HepG2 (cell line): ENCODE data around the gene PEMT. TPM values are rescaled to one million over a fixed set of nuclear protein-coding genes. Genes with fewer than 3 reads are reported as not detected.
A peak's percentile ranks its signal among the peaks of the same experiment; 100 is the strongest.

Source experiments
- ATAC-seq: fragments of 200-7000 bp; cut with Tn5 transposase; 3 replicates; pipeline ENCODE4 v1.9.1; 2020; ENCODE audit warnings: mild to moderate bottlenecking, moderate library complexity
- BruUV-seq: library from RNA; stranded (reverse); fragments of 400-500 nt; replicated peaks from 2 replicates; lab custom pipeline; 2021; lab: Mats Ljungman, UMichigan
- CTCF ChIA-PET: fragments of 300-600 bp; formaldehyde crosslinking; extraction: SDS; loops from one replicate; lab custom pipeline; 2021; ENCODE audit warnings: low total read pairs, inconsistent platforms, low intra/inter-chr PET ratio; lab: Yijun Ruan, JAX
- POLR2A ChIA-PET: fragments of 350-600 bp; sonication (Branson Sonifier 250); formaldehyde crosslinking; loops from one replicate; lab custom pipeline; 2020; ENCODE audit warnings: antibody characterized with exemption, inconsistent platforms; lab: Yijun Ruan, JAX
- DNase-seq: peaks from one replicate; pipeline ENCODE4 v3.0.0-alpha.2; 2015; ENCODE audit warnings: low spot score
- FAIRE-seq: peaks from 3 replicates; lab custom pipeline; 2011; peaks lifted over from hg19 to GRCh38; lab: Jason Lieb, UNC
- H2AFZ ChIP-seq: one replicate; pipeline ENCODE4 v1.6.1; 2011; ENCODE audit warnings: low read length, inconsistent platforms
- H3K27ac ChIP-seq: fragments of 300-600 bp; 3 replicates; pipeline ENCODE4 v1.8.0; 2011; ENCODE audit warnings: mixed run types, mild to moderate bottlenecking, mixed read lengths, low read length, inconsistent platforms; ENCODE audit not compliant: insufficient read depth; ENCODE audit errors: extremely low read length
- H3K27me3 ChIP-seq, 2 experiments: fragments of 200-600 bp in 1 of 2; 2 replicates in 1 of 2; 3 replicates in 1 of 2; pipeline versions ENCODE4 v1.6.0 to v1.8.0; 2011; ENCODE audit warnings: low read length in 2 of 2, mild to moderate bottlenecking in 2 of 2, moderate library complexity in 2 of 2, inconsistent platforms in 1 of 2; ENCODE audit not compliant: insufficient read depth in 2 of 2, control insufficient read depth in 1 of 2
- H3K36me3 ChIP-seq, 2 experiments: fragments of 200-600 bp in 1 of 2; replicated peaks in 1 of 2; 2 replicates in 1 of 2; 3 replicates in 1 of 2; pipeline versions ENCODE4 v1.5.1 to v1.8.0; 2011; ENCODE audit warnings: low read length in 2 of 2, inconsistent platforms in 1 of 2; ENCODE audit not compliant: insufficient read depth in 2 of 2, control insufficient read depth in 1 of 2
- H3K4me1 ChIP-seq: 2 replicates; pipeline ENCODE4 v1.5.1; 2012; ENCODE audit warnings: low read length, inconsistent platforms; ENCODE audit not compliant: insufficient read depth
- H3K4me2 ChIP-seq: 2 replicates; pipeline ENCODE4 v1.6.0; 2011; ENCODE audit warnings: low read depth, low read length, inconsistent platforms
- H3K4me3 ChIP-seq, 3 experiments: fragments of 200-600 bp in 1 of 3; sonication (generic), shearing (Covaris generic) in 1 of 3; replicated peaks in 1 of 3; 2 replicates each; pipeline ENCODE4 v1.5.1; 2011 to 2016; ENCODE audit warnings: low read length in 3 of 3, inconsistent platforms in 2 of 3, low read depth in 2 of 3, mild to moderate bottlenecking in 2 of 3, control low read depth in 1 of 3, mixed read lengths in 1 of 3; ENCODE audit not compliant: insufficient read depth in 1 of 3
- H3K79me2 ChIP-seq: one replicate; pipeline ENCODE4 v1.6.1; 2011; ENCODE audit warnings: low read length, inconsistent platforms; ENCODE audit not compliant: insufficient read depth
- H3K9ac ChIP-seq: 2 replicates; pipeline ENCODE4 v1.6.0; 2011; ENCODE audit warnings: mild to moderate bottlenecking, low read depth, low read length, inconsistent platforms; ENCODE audit not compliant: insufficient read depth
- H3K9me3 ChIP-seq: 2 replicates; pipeline ENCODE4 v1.5.1; 2012; ENCODE audit warnings: mild to moderate bottlenecking, low read length
- H4K20me1 ChIP-seq: 2 replicates; pipeline ENCODE4 v1.6.0; 2011; ENCODE audit warnings: inconsistent platforms, mild to moderate bottlenecking, low read length, moderate library complexity; ENCODE audit not compliant: insufficient read depth
- KDM5B ChIP-seq: sonication (generic); formaldehyde crosslinking; IDR thresholded peaks from 2 replicates; pipeline ENCODE4 v1.4.0; 2020; ENCODE audit warnings: missing genetic modification reagents, mild to moderate bottlenecking, borderline replicate concordance
- THAP11 ChIP-seq: IDR thresholded peaks from 2 replicates; pipeline ENCODE4 v1.6.1; 2016; ENCODE audit warnings: missing biosample characterization, missing genetic modification reagents
- ZFP62 ChIP-seq: sonication (generic); formaldehyde crosslinking; IDR thresholded peaks from 2 replicates; pipeline ENCODE4 v1.4.0; 2020; ENCODE audit warnings: missing genetic modification reagents
- ZNF710 ChIP-seq: sonication (generic); formaldehyde crosslinking; IDR thresholded peaks from 2 replicates; pipeline ENCODE4 v1.5.0; 2020; ENCODE audit warnings: mild to moderate bottlenecking, missing genetic modification reagents, borderline replicate concordance
- WGBS: methylation state at CpG from one replicate; pipeline ENCODE4 v1.1.6; 2017; ENCODE audit warnings: low lambda C conversion rate; 5-methylcytosine and 5-hydroxymethylcytosine counted together
- in situ Hi-C: cut with HindIII; loops from 2 replicates; pipeline ENCODE4 v1.10.0; 2017; ENCODE audit warnings: low pct_unique_long_range_greater_than_20kb; ENCODE audit not compliant: extremely low pct_ligation_motif_present
- intact Hi-C: fragments of 100-400 bp; cut with micrococcal nuclease; formaldehyde crosslinking; loops from one replicate; pipeline ENCODE4 v1.10.0; 2022; ENCODE audit not compliant: unreplicated experiment
- polyA plus RNA-seq, 8 experiments: library from polyadenylated mRNA; depleted of rRNA in 3 of 8; stranded (reverse) in 7 of 8; unstranded in 1 of 8; fragments of >200 nt; fragmentation: Illumina TruSeq in 4 of 8; extraction: Trizol in 4 of 8; gene quantifications; 2 replicates each; pipeline versions ENCODE4 v1.2.1 to v1.2.3, GENCODE V29; 2011 to 2016; ENCODE audit warnings: low read depth in 4 of 8, missing spikeins in 1 of 8, mixed read lengths in 1 of 8; ENCODE audit not compliant: insufficient read depth in 1 of 8
- total RNA-seq, 5 experiments: library from RNA; depleted of rRNA; stranded (reverse); fragments of >200 nt; fragmentation: Illumina TruSeq; extraction: Trizol; gene quantifications; 2 replicates each; pipeline ENCODE4 v1.2.3, GENCODE V29; 2016; ENCODE audit warnings: low read depth in 1 of 5
- TF ChIP-seq, protein P1 (sequence below): sonication (generic); formaldehyde crosslinking; IDR thresholded peaks from 2 replicates; pipeline ENCODE4 v1.4.0; 2020; ENCODE audit warnings: mild to moderate bottlenecking, missing genetic modification reagents

Gene PEMT
- total and polyA plus RNA-seq, 2 of the 13 experiments (the other 11 are each of a cell fraction or from before 2014, with no cell fraction given): 31.7 to 43.6 TPM

DNA sequence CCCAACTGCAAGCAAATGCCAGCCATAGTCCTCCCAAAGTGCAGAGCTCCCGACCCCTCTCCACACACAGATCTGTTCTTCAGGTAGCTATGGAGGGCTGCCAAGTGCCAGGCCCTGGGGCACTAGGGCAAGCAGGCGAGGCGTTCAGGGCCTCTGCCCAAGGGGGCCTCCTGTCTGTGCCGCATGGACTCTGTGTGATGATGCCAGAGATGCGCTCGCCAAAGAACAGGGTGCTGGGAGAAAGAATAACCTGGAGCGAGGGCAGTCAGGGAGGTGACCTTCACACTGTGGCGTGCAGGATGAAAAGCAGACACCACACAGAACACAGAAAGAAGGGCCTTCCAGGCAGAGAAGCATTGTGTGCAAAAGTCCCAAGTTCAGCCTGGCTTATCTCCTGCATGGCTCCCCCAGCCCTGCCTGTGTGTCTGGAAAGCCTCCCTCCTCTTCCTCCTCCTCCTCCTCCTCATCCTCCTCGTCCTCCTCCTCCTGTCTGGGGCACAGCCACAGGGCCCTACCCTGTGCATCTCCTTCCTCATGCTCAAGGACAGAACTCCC, 44.2 kb downstream of the PEMT start (continued):
- TF ChIP-seq, protein P1, sequence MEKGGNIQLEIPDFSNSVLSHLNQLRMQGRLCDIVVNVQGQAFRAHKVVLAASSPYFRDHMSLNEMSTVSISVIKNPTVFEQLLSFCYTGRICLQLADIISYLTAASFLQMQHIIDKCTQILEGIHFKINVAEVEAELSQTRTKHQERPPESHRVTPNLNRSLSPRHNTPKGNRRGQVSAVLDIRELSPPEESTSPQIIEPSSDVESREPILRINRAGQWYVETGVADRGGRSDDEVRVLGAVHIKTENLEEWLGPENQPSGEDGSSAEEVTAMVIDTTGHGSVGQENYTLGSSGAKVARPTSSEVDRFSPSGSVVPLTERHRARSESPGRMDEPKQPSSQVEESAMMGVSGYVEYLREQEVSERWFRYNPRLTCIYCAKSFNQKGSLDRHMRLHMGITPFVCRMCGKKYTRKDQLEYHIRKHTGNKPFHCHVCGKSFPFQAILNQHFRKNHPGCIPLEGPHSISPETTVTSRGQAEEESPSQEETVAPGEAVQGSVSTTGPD (CRISPR knock-in tag): no peak
- TF ChIP-seq ZNF710 (CRISPR knock-in tag) (peak; percentile 89; the same call in 1 of the 2 replicates), THAP11 (CRISPR knock-in tag) (peak; percentile 37)

DNA sequence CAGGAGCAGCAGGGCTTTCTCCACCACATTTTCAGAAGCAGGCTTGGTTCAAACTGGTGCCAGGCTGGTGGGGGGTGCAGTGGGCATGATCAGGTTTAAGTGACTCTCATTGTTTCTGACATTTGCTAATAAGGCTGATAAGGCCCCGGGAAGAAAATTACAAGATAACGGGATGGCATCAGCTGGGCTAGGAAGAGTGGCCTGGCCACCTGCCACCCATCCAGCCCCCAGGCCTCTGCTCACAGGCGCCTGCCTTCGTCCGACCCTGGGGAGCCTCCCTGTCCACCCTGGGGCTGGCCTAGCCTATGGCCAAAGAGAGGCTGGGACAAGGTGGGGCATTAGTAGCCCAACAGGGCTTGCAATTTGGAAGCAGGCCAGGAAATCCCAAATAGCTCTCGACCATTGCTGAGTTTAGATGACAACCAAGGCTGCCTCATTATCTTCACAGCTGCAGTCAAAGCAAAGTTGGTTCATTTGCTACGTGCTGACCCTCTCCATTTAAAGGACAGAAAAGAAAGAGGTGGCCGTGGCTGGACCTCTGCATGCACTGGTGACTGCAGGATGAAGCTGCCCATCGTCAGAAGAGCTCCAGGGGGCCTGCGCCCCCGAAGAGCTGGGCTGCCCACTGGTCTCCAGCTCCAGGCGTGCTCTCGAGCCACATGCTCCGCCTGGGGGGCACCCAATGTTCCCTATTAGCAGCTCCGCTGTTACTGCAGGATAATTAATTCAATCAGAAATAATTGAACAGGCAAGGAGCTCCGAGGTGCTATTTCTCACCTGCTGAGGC, 44.9 kb downstream of the PEMT start:
- Histone ChIP-seq H3K27me3 (no peaks in the 10 kb centered on the region), H3K36me3 (no peaks in the 10 kb centered on the region; a peak in 1 of 5 replicates), H3K4me3 (no peak overlapping the region; a peak in 1 of 6 replicates), H3K9ac (no peak overlapping the region), H3K4me1 (peaks cover 40% of the 10 kb centered on the region), H3K27ac (peak overlapping the region; percentile 17), H2AFZ (no peak overlapping the region), H3K4me2 (peak overlapping the region; percentile 62), H3K79me2 (no peaks in the 10 kb centered on the region), H3K9me3 (no peaks in the 10 kb centered on the region), H4K20me1 (peaks cover 7% of the 10 kb centered on the region; the same call in 1 of the 2 replicates)
- no peak for FAIRE-seq
- TF ChIP-seq ZFP62 (CRISPR knock-in tag) (no peak), KDM5B (0 out of 2 replicates have a peak, but pooled peaks have one; percentile 4)
- in situ Hi-C loops: no loop called here
- ChIA-PET CTCF (no interaction called here), POLR2A (interaction anchor here (1.6 to 2.6 kb wide), 4 partner anchors 8 to 50 kb away, joined by 4 to 10 read pairs (median 8); partner anchors contain the start of gene RASD1)
- intact Hi-C loops: no loop called here
- no peak for ATAC-seq
- 82% methylated on average over 6 of the region's 16 CpGs for WGBS
- BruUV-seq: no TSS peak
- no peak for DNase-seq
